Breast epithelium (tissue), 4 donors: Measurements from ENCODE around the gene PARVA. TPM values are rescaled to one million over a fixed set of nuclear protein-coding genes. Genes with fewer than 3 reads are reported as not detected.

ENCODE experiments used
- DNase-seq, 2 donors: peaks; one replicate each; pipeline ENCODE4 v3.0.0-alpha.2; 2019; ENCODE audit warnings: low spot score in 2 of 2
- H3K27ac ChIP-seq, 2 donors: fragments of 200-600 bp; sonication (generic) in 1 of 2; one replicate each; pipeline ENCODE4 v1.5.1; 2016 to 2019; ENCODE audit warnings: mild to moderate bottlenecking in 1 of 2
- H3K27me3 ChIP-seq, 2 donors: fragments of 200-600 bp; sonication (generic) in 1 of 2; one replicate each; pipeline versions ENCODE4 v1.5.1 to v1.6.0; 2017 to 2019; ENCODE audit warnings: control low read depth in 1 of 2, mild to moderate bottlenecking in 1 of 2
- H3K36me3 ChIP-seq: fragments of 200-600 bp; one replicate; pipeline ENCODE4 v1.5.1; 2019
- H3K4me1 ChIP-seq, 2 donors: fragments of 200-600 bp; sonication (generic); one replicate each; pipeline ENCODE4 v1.5.1; 2016 to 2019; ENCODE audit warnings: control low read depth in 1 of 2
- H3K4me3 ChIP-seq, 3 donors: fragments of 200-600 bp; sonication (generic); 1 replicate in 2 of 3; 2 replicates in 1 of 3; pipeline ENCODE4 v1.5.1; 2016 to 2019; ENCODE audit warnings: mild to moderate bottlenecking in 3 of 3, moderate library complexity in 2 of 3
- H3K9me3 ChIP-seq, 2 donors: fragments of 200-600 bp; sonication (generic) in 1 of 2; one replicate each; pipeline ENCODE4 v1.5.1; 2016 to 2019; ENCODE audit warnings: control low read depth in 1 of 2
- CTCF ChIP-seq, 3 donors: fragments of 450-650 bp; IDR thresholded peaks; one replicate each; pipeline ENCODE4 v1.5.1; 2016 to 2017; ENCODE audit warnings: antibody characterized with exemption in 3 of 3, mild to moderate bottlenecking in 3 of 3, moderate library complexity in 3 of 3
- POLR2A ChIP-seq: fragments of 450-650 bp; IDR thresholded peaks from one replicate; pipeline ENCODE4 v1.6.1; 2016; ENCODE audit warnings: antibody characterized with exemption, mild to moderate bottlenecking, moderate library complexity
- POLR2AphosphoS5 ChIP-seq, 3 donors: sonication (generic); formaldehyde crosslinking; IDR thresholded peaks; one replicate each; pipeline ENCODE4 v1.6.1; 2017; ENCODE audit warnings: antibody characterized with exemption in 3 of 3
- intact Hi-C: fragments of 100-400 bp; cut with DNase I; formaldehyde crosslinking; loops from one replicate; pipeline ENCODE4 v1.15.1; 2023; ENCODE audit warnings: low total_unique reads
- total RNA-seq, 3 donors: library from RNA; depleted of rRNA; stranded (reverse); fragments of >200 nt; gene quantifications; one replicate each; pipeline ENCODE4 v1.1.0, GENCODE V29; 2016

Gene PARVA
- total RNA-seq, 3 donors from 2014 or later = 50.5 to 109 (median 60.4) TPM

GRCh38 chr11:12489246-12489772 is 111.9 kb downstream of the PARVA start:
- Histone ChIP-seq H3K36me3 (no peaks in the 10 kb centered on the region), H3K27me3 (no peaks in the 10 kb centered on the region), H3K4me3 (no peak overlapping the region), H3K4me1 (no peaks in the 10 kb centered on the region), H3K9me3 (peaks cover 0 to 5% of the 10 kb centered on the region in 2 donors), H3K27ac (no peak overlapping the region)
- intact Hi-C loops = no loop called here
- TF ChIP-seq CTCF (IDR thresholded peaks at IDR 0.05) = no peak
- TF ChIP-seq POLR2A = no peak
- no peak for TF ChIP-seq POLR2AphosphoS5 (IDR thresholded peaks at IDR 0.05)
- no peak for DNase-seq

GRCh38 chr11:12494699-12495098 is 117.3 kb downstream of the PARVA start:
- Histone ChIP-seq H3K4me1 (no peaks in the 10 kb centered on the region), H3K9me3 (no peaks in the 10 kb centered on the region), H3K36me3 (peaks cover 5% of the 10 kb centered on the region), H3K4me3 (no peak overlapping the region), H3K27ac (no peak overlapping the region), H3K27me3 (no peaks in the 10 kb centered on the region)
- no peak for DNase-seq
- no peak for TF ChIP-seq POLR2AphosphoS5 (IDR thresholded peaks at IDR 0.05)
- TF ChIP-seq CTCF (IDR thresholded peaks at IDR 0.05) = no peak
- no peak for TF ChIP-seq POLR2A
- intact Hi-C loops = no loop called here

- TF ChIP-seq POLR2A (no peak), CTCF (IDR thresholded peaks at IDR 0.05) (no peak)
- no peak overlapping the region for H3K4me3 ChIP-seq
- H3K27me3 ChIP-seq = no peaks in the 10 kb centered on the region
- H3K36me3 ChIP-seq = peaks cover 5% of the 10 kb centered on the region
- H3K4me1 ChIP-seq = no peaks in the 10 kb centered on the region
- no peak for DNase-seq
- H3K9me3 ChIP-seq = no peaks in the 10 kb centered on the region
- intact Hi-C loops = no loop called here
- H3K27ac ChIP-seq = no peak overlapping the region
Measured at GRCh38 chr11:12496181-12497025, 119.0 kb downstream of the PARVA start.

- Histone ChIP-seq H3K27me3 (no peaks in the 10 kb centered on the region), H3K4me3 (no peak overlapping the region), H3K4me1 (no peaks in the 10 kb centered on the region), H3K27ac (no peak overlapping the region), H3K9me3 (no peaks in the 10 kb centered on the region), H3K36me3 (peaks cover 5% of the 10 kb centered on the region)
- no peak for DNase-seq
- intact Hi-C loops = no loop called here
- TF ChIP-seq POLR2A (no peak), POLR2AphosphoS5 (IDR thresholded peaks at IDR 0.05) (no peak), CTCF (IDR thresholded peaks at IDR 0.05) (no peak)
Measured at GRCh38 chr11:12497431-12497830, 120.1 kb downstream of the PARVA start.

- peaks cover 5% of the 10 kb centered on the region for H3K36me3 ChIP-seq
- intact Hi-C loops = no loop called here
Measured at GRCh38 chr11:12499071-12499470, 121.7 kb downstream of the PARVA start.

More at GRCh38 chr11:12499071-12499470, 121.7 kb downstream of the PARVA start:
- no peaks in the 10 kb centered on the region for H3K4me1 ChIP-seq
- H3K27ac ChIP-seq = no peak overlapping the region
- no peak overlapping the region for H3K4me3 ChIP-seq
- H3K9me3 ChIP-seq = no peaks in the 10 kb centered on the region
- DNase-seq = no peak
- H3K27me3 ChIP-seq = no peaks in the 10 kb centered on the region
- TF ChIP-seq CTCF (IDR thresholded peaks at IDR 0.05) (no peak), POLR2A (no peak), POLR2AphosphoS5 (IDR thresholded peaks at IDR 0.05) (no peak)
